Neutrophil (primary cell): ENCODE results near the gene MDGA2.

Source experiments
- H3K27ac ChIP-seq: fragments of 200-600 bp; sonication (generic); 2 replicates; pipeline ENCODE4 v1.5.1; 2016; ENCODE audit warnings: mild to moderate bottlenecking, moderate library complexity
- H3K27me3 ChIP-seq: fragments of 200-600 bp; sonication (generic); 2 replicates; pipeline ENCODE4 v1.6.0; 2016; ENCODE audit warnings: mild to moderate bottlenecking
- H3K36me3 ChIP-seq: fragments of 200-600 bp; sonication (generic); 2 replicates; pipeline ENCODE4 v1.5.1; 2017
- H3K4me1 ChIP-seq, 2 experiments: fragments of 200-600 bp in 1 of 2; sonication (generic) in 1 of 2; 1 replicate in 1 of 2; 2 replicates in 1 of 2; pipeline versions ENCODE4 v1.5.1 to v1.6.1; 2013 to 2016; ENCODE audit warnings: low read depth in 1 of 2, low read length in 1 of 2, mild to moderate bottlenecking in 1 of 2, moderate library complexity in 1 of 2; ENCODE audit not compliant: control insufficient read depth in 1 of 2, insufficient read depth in 1 of 2
- H3K4me3 ChIP-seq, 2 experiments: fragments of 200-600 bp in 1 of 2; sonication (generic) in 1 of 2; 1 replicate in 1 of 2; 2 replicates in 1 of 2; pipeline ENCODE4 v1.5.1; 2013 to 2016; ENCODE audit warnings: low read depth in 1 of 2, low read length in 1 of 2, mild to moderate bottlenecking in 1 of 2, moderate library complexity in 1 of 2
- H3K9me3 ChIP-seq: fragments of 200-600 bp; sonication (generic); 2 replicates; pipeline ENCODE4 v1.5.1; 2016
- TF ChIP-seq, protein P1 (sequence below): fragments of 200-600 bp; sonication (generic); IDR thresholded peaks from 2 replicates; pipeline ENCODE4 v1.5.1; 2016; ENCODE audit warnings: antibody characterized with exemption

The MDGA2 gene

DNA sequence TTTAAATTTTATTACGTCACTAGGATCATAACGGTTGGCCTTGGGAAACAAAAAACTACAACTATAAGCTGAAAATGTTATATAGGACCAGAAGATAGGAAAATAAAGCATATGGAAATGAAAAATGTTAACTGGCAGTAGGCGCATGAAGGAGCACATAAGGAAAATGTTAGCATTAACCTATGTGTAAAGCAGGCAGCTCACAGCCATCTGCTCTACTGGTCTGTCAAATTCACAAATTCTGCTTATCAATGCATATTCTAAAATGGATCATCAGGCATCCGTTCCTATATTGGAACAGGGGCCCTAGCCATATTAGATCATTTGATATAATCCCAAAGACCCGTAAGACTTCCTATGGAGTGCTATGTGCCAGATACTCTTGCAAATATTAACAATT lies 263.9 kb downstream of the MDGA2 start:
- Histone ChIP-seq H3K4me3 (no peak overlapping the region), H3K4me1 (no peaks in the 10 kb centered on the region), H3K27ac (no peak overlapping the region), H3K27me3 (no peaks in the 10 kb centered on the region), H3K9me3 (no peaks in the 10 kb centered on the region), H3K36me3 (no peaks in the 10 kb centered on the region)
- TF ChIP-seq, protein P1, sequence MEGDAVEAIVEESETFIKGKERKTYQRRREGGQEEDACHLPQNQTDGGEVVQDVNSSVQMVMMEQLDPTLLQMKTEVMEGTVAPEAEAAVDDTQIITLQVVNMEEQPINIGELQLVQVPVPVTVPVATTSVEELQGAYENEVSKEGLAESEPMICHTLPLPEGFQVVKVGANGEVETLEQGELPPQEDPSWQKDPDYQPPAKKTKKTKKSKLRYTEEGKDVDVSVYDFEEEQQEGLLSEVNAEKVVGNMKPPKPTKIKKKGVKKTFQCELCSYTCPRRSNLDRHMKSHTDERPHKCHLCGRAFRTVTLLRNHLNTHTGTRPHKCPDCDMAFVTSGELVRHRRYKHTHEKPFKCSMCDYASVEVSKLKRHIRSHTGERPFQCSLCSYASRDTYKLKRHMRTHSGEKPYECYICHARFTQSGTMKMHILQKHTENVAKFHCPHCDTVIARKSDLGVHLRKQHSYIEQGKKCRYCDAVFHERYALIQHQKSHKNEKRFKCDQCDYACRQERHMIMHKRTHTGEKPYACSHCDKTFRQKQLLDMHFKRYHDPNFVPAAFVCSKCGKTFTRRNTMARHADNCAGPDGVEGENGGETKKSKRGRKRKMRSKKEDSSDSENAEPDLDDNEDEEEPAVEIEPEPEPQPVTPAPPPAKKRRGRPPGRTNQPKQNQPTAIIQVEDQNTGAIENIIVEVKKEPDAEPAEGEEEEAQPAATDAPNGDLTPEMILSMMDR, result no peak

DNA sequence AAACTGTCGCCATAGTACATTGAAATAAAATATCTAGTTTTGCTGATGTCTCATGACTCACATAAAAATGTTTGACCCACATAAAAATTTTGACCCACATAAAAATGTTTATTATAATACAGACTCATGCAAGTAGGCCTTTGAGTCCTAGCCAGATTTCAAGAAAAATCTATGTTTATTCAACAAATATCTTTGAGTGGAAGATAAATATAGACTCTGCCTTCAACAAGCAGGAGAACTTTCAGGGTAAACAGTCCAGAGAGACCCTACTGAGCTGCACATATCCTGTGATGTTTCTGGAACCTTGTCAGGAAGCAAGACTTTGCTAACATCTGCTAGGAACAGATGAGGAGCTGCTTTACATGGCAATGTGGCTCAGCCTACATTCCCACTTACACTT lies 283.1 kb downstream of the MDGA2 start:
- Histone ChIP-seq H3K4me1 (no peaks in the 10 kb centered on the region), H3K4me3 (no peak overlapping the region), H3K36me3 (no peaks in the 10 kb centered on the region), H3K9me3 (no peaks in the 10 kb centered on the region), H3K27ac (no peak overlapping the region), H3K27me3 (no peaks in the 10 kb centered on the region)
- TF ChIP-seq, protein P1, result no peak

DNA sequence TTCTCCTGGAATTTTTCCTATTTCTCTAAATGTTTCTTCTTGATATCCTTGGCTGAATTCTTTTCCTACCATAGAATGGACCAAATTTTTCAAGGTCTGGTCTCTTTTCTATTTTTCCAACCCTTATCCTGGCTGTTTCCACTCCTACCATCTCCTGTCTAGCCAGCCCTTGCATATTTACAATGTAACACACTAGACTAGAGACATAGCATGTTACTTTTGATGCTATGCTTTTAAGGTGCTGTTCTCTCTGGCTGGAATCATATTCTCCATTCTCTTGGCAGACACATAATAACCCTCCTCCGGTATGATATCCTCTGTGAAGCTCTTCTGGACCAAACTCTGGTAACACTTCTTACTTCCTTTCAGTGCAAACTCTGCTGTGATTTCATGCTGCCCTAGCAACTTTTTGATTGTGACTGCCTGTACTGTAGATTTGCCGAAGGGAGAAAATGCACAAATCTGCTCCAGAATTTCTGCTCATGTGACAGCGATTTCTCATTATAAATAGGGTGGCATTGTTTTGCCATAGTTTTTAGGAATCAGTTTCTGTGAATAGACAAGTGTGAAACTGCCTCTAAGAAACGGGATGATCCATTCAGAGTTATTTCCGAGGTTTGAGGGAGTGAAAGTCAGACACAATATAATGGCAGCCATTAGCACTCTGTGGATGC lies 284.4 kb downstream of the MDGA2 start:
- Histone ChIP-seq H3K4me1 (no peaks in the 10 kb centered on the region), H3K9me3 (no peaks in the 10 kb centered on the region), H3K4me3 (no peak overlapping the region), H3K27me3 (no peaks in the 10 kb centered on the region), H3K27ac (no peak overlapping the region), H3K36me3 (no peaks in the 10 kb centered on the region)
- TF ChIP-seq, protein P1, result no peak

DNA sequence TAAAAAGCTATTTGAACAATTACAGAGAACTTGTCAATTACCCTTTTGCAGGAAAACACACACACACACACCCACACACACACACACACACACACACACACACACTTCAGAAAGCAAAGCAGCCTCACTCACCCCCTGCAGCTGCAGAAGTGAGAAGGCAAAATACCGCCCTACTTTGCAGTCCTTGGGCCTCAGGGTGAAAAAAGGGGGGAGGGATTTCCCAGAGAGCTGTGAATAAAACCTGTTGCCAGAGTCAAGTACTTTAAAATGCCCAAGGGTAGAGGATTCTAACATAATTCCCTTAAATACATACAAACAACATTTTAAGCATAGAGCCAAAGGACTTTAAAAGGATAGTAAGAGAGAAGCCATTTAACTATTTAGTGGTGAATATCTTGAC lies 285.9 kb downstream of the MDGA2 start:
- Histone ChIP-seq H3K9me3 (no peaks in the 10 kb centered on the region), H3K36me3 (no peaks in the 10 kb centered on the region), H3K27ac (no peak overlapping the region), H3K27me3 (no peaks in the 10 kb centered on the region), H3K4me3 (no peak overlapping the region), H3K4me1 (no peaks in the 10 kb centered on the region)
- TF ChIP-seq, protein P1, result no peak

DNA sequence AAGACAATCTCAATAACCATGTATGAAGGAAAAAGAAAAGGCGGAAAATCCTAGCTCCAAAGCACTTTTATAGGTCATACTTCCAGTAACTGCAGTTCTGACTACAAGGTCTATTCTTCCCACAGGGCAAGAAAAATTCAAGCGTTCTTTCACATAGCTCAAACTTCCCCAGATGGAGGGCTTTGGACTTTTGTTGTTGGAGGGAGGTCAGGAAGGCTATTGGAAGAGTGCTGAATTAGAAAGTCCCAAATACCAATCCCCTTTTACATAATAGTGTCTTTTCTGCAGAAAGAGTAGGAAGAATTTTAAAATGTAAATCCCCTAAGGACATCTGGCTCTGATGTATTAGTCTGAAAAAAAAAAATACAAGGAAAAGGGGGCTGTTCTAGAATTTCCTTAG lies 309.4 kb downstream of the MDGA2 start:
- Histone ChIP-seq H3K4me1 (no peaks in the 10 kb centered on the region), H3K27ac (no peak overlapping the region), H3K27me3 (no peaks in the 10 kb centered on the region), H3K9me3 (no peaks in the 10 kb centered on the region), H3K4me3 (no peak overlapping the region), H3K36me3 (no peaks in the 10 kb centered on the region)
- TF ChIP-seq, protein P1, result no peak
